HUDEP-2 (cell line): ENCODE data around the gene PPIE.
A peak's percentile ranks its signal among the peaks of the same experiment; 100 is the strongest.
"Not testable (repeated sequence)": the region's sequence is repeated elsewhere in the genome, so short reads cannot be mapped to it uniquely, and the experiment has no call there.

Experiments
- DNase-seq, 76 experiments: peaks; one replicate each; lab custom pipeline; 2025; ENCODE audit not compliant: unreplicated experiment in 76 of 76; lab: John Stamatoyannopoulos, UW

The PPIE gene

DNA sequence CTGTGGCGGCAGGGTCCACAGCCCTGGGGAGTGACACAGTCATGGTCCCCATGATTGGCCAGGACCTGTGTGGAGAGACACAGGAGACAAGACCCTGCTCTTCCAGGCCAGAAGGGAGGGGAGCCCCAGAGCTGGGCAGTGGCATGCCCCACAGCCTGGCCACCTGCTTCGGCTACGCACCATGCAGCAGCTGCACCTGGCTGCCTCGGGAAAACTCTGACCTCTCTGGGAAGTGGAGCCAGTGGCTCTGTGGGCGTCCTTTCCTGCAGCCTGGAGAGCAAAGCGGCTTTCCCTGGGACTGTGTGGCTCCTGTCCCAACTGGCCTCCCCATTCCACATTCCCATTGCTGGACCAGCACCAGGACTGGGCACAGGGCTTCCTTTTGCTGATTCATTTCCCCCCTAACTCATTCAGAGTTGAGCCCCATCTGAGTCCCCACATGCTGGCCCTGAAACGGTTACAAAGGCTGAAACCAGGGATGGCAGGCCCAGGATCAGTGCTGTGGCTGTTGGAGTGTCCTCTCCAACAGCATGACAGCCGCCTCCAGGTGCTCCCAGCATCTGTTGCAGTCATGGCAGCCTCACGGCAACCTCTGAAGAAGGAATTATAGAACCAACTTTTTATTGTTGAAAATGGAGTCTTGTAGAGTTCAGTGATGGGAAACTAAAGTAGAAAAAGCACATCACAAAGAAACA is 17.4 kb downstream of the PPIE start:
- DNase-seq: no peak

DNA sequence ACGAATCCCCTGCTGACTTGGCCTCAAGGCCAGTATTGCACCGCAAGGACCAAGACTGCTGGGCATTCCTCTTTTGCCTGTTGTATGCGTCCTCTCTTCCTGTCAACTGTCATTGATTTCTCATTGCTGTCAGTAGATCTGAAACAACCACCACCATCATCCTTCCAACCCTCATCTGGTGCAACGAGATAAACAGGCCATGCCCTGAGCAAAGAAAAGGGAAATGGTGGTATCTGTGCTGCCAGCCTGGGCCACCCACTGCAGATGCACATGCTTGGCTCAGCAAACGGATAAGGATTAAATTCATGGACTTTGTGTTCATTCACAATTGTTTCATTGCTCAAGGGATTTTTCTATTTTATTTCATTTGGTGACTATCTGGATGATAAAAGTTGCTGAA is 18.8 kb downstream of the PPIE start:
- peak in 74 of 76 experiments; percentile 12 to 92 (median 78) for DNase-seq

DNA sequence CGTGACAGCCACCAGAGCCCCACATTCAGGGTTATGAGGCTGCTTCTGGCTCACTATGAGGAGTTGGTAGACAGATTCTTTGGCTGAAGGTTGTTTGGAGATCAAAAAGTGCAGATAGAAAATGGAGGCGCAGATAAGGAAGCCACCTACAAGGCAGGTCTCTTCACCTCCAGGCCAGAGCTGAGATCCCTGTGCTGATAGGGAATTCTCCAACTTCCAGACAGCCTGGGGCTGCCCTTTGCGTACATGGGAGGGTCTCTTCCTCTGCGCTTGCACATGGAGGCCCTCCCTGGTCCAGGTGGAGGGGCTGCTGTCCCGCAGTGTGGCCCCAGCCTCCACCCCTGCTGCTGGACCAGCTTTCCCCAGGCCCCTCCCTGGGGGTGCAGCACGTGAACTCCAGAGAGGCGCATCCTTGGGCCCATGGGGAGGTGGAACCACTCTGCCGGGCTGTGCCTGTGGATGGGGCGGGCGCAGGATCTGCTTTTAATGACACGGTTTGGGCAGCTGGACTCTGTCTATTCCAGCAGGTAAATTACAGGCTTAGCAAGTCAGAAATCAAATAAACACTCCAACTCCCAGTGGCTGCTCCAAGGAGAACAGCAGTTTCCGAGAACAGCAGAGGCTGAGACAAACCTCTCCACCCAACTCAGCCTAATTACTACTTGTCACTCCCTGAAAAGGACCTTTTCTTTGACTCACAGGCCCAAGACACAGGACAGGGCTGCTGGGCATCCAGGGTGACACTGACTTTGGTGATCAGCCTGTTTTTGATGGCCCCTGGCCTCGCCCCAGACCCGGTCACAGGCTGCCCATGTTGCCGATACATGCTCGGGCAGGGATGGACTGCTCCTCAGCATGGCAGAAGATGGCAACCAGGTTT is 20.1 kb downstream of the PPIE start:
- DNase-seq: no peak

DNA sequence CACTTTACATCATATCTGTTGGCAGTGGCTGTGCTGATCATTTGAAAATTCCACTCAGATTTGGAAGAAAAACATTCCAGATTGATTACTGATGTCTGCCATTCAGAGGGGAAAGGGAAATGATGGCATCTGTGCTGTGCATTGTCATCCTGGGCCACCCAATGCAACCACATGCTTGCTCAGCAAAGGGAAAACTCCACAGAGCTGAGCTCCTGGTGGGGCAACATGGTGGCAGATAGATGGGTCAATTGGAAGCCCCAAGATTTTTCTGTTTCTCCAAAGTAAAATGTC is 20.7 kb downstream of the PPIE start:
- no peak for DNase-seq

DNA sequence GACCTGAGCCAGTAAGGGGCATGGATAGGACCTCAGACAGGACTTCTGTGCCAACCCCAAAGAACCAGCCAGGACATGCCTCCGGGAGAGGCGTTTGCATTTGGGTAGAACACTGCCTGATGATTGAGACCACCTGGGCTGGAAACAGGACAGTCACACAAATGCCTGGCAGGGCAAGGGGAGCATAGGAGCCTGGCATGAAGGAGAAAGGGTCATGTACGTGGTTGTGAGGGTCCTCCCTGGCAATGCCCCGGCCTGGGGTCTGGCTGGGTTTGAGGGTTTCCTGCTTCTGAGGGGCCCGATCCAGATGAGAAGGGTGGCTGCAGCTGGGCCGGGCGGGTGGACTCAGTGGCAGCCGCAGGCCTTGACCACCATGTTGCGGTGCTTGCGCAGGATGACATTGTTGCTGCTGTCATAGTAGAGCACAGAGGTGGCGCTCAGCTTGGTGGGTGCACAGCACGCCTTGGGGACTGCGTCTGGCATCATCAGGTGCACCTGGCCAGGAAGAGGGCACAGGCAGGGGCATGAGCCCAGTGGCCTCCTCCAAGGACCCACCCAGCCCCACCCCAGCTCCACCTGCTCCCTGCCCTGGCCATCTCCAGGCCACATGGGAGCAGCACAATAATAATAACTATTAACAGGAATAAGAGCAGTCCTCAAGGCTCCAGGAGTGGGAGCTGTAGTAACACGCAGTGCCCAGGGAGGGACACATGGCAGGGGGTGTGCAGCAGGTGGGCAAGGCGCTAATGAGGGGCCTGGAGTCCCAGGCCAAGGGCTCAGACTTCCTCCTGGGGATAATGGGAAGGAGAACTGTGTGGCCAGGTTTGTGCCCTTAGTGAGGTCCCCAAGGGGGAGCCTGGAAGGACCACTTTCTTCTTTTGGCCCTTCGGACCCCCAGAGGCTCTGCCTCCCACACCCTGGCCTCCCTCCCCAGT is 21.7 kb downstream of the PPIE start:
- DNase-seq: no peak

DNA sequence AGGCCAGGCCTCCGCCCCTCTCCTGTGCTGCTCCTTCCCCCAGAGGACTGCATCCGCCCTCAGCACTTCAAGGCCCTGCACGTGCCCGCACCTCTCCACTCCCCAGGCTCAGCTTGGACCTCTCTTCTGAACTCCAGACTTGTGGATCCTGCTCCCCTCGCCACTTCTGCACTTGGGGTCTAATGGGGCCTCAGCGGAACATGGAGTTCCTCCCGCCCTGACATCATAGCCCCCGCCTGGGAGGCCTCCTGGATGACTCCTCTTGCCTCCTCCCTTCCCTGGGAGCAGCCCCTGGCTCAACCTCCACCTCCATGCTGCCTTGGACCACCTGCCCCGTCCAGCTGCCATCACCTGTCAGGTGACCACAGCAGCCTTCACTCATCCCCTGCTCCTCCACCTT is 22.3 kb downstream of the PPIE start:
- DNase-seq: no peak

DNA sequence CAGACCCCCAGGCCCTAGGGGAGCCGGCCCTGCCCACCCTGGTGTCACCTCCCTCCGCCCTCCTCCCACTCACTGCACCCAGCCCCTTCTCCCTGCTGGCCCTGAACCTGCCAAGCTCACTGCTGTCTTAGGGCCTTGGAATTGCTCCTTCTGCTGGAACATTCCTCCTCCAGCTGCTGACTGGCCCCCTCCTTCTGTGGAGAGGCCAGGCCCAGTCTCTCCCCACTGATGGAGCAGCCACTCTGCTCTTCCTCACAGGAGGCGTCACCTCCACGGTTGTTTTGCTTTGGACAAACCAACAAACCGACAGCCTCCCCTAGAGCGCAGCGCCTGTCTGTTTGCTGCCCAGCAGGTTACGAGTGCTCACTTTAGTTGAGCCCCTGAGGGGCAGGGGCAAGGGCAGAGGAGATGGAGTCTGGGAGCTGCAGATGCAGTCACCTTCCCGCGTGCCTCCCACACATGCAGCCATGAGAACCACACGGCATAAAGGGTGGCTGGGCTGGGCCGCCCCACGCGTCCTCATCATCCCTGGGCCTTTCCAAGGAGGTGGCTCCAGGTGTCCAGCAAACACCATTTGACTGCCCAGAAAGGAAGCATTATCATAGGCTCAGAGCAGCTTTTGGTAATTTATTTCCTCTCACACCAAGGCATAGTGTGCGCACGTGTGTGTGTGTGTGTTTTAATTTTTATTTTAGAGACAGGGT is 23.0 kb downstream of the PPIE start:
- no peak for DNase-seq

DNA sequence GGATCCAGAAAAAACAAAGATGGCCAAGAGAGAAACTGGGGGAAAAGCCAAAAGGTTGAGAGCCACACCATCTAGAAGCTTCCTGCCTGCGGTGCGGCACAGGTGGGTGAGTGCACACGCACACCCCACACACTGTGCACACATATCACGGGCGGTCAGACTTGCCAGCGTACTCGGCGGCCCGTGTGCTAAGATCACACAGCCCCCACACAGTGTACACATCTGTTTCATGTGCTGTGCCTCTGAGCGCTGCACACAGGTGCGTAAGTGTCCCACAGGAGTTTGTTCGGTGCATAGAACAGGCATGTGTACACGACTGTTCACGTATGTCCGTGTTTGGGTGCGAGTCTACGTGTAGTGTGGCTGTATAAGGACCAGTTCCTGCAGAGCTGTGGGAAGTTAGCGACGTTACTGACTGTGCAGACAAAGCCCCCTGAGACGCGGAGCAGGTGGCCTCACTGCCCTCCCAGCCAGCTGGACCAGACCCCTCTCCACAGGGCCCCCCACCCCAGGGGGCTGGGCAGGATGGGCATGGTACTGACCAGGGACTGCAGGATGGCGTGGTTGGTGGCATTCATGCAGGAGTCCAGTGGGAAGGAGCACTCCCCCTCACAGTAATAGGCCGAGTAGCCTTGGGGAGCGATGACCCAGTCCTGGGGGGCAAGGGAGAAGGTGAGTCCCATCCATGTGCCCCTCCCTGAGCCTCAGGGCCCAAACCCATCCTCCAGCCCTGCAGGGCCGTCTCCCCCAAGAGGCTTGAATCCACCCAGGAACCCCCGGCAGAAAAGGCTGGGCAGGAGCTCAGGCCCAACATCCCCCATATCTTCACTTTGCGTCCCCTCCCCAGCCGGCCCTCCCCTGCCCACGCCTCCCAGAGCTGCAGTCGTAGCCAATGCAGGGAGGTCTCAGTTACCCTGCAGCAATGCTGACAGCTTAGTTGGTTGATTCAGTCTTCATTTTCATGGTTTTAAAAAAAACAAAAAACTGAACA is 24.2 kb downstream of the PPIE start:
- no peak for DNase-seq

DNA sequence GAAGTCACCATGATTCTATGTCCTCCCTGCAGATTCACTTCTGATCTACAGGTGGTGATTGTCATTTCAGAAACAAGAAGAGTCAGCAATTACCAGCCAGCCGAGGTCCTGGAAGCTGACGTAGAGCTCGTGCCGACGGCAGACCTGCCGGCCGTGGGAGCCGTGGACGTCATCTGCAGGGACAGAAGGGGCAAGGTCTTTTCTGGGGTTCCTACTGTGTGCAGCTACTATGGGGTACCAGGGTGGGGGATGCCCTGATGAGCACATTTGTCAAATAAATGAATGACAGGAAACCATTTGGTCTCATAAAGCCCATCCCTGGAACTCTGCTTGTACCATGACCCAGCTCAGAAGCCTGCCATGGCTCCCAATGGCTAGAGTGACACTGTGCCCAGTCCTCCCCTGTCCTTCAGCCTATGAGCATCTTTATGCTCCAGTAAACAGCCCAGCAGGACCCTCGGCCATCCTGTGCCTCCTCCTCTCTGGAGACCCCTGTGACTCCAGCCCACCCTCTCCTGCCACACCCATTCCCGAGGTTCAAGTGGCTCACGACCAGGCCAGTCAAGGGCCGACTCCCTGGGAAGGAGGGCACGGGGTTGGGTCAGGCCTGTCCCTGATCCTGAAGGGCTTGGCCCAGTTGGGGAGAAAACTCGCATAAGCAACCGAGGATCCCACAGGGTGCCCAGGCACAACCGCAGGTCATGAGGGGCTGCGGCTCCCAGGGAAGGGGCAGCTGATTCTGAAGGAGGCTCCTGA is 25.1 kb downstream of the PPIE start:
- not testable (repeated sequence) for DNase-seq

DNA sequence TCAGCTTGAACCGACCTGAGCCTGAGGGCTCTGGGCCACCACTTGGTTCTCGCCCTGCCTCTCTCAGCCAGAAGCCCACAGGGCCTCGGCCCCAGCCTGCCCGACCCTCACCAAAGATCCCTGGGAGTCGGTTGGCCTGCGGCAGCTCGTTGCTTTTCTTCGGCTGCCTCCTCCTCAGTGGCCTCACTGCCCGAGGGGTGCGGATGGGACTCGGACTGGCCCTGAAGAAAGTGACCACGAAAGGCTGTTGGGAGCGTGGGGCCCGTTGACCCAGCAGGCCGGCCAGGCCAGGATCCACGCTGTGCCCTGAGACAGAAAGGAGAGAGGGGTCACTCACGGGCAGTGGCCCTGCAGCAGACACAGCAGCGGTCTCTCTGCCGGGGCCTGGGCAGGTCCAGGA is 25.8 kb downstream of the PPIE start:
- DNase-seq: not testable (repeated sequence)

DNA sequence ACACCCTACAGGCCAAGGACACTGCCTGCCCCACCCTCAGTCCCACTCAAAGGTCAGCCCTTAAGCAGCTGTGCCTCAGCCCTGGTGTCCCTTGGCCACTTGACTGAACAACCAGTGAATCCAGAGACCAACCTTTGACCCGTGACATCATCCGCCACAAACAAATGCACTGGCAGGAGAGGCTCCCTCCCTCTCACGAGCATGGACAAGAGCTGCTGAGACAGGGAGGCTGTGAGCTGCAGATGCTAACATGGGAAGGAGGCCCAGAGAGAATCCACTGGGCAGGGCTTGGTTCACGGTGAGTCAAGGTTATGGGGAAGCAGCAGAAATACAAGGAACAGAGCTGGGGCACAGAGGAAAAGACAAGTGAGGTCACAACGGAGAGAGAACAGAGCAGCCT is 27.8 kb downstream of the PPIE start:
- DNase-seq: not testable (repeated sequence)

DNA sequence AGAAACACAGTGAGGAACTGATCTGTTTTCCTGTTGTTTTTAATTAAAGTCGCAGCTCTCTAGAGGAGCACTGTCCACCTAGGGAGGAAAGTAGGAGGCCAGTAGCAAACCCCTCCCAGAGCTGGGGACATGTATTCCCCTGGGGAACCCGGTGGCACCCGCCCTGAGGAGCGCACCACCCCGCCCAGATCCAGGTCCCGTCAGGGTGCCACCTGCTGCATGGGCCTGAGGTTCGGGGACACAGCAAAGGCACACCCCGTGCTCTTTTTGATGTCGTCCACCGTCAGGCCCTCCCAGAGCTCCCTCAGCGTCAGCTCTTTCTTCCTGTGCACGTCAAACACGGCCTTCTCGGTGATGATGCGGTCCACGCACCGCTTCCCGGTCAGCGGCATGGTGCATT is 30.8 kb downstream of the PPIE start:
- not testable (repeated sequence) for DNase-seq

DNA sequence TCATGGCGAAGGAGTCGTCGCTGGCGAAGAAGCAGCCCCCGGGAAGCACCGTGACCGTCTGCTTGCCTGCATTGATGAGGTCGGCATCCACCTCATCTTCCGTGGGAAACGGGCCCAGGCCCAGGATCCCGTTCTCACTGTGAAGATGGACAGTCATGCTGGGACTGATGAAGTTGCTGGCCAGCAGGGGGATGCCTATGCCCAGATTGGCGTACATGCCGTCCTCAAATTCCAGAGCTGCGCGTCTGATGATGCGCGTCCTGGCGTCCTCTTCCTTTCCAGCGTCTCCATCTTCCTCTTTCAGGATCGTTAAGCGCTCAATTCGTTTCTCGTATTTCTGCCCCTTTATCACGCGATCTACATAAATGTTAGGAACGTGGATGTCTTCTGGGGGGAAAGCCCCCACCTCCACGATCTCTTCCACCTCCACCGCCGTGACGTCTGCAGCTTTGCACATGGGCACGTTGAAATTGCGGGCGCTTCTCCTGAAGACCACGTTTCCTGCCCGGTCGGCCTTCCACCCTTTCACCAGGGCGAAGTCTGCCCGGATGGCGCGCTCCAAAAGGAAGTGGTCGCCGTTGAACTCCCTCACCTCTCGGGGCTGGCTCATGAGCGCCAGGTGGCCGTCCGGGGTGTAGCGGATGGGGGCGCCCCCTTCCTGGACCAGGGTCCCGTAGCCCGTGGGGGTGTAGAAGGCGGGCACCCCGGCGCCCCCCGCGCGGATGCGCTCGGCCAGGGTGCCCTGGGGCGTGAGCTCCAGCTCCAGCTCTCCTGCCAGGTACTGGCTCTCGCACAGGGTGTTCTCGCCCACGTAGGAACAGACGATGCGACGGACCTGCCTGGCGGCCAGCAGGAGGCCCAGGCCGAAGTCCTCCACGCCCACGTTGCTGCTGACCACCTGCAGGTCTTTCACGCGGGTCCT is 31.7 kb downstream of the PPIE start:
- not testable (repeated sequence) for DNase-seq

DNA sequence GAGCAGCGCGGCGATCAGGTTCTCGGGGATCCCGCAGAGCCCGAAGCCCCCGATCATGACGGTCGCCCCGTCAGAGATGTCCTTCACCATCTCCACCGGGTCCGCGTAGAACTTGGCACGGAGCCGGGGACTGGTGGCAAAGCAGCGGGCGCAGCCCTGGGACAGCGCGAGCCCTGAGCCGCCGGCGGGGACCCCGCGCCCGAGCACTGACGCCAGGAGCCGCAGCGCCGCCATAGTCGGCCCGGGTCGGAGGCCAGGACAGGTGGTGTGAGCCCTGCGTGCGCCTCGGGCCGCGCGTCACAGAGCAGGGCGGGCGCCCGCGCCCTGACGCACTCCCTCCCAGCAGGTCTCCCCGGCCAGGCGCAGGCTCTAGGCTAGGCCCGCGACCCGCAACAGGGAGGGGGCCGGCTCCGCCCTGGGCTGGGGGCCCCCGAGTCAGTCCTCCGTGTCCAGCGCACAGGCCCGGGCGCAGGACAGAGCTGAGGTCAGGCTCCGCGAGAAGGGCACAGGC is 32.4 kb downstream of the PPIE start, which contains the start of gene OXCT2:
Gene OXCT2 (minus strand): TSS at position 327 of the 511 bp plus-strand sequence. CDS start 93 bp downstream, at position 234.
- not testable (repeated sequence) for DNase-seq

DNA sequence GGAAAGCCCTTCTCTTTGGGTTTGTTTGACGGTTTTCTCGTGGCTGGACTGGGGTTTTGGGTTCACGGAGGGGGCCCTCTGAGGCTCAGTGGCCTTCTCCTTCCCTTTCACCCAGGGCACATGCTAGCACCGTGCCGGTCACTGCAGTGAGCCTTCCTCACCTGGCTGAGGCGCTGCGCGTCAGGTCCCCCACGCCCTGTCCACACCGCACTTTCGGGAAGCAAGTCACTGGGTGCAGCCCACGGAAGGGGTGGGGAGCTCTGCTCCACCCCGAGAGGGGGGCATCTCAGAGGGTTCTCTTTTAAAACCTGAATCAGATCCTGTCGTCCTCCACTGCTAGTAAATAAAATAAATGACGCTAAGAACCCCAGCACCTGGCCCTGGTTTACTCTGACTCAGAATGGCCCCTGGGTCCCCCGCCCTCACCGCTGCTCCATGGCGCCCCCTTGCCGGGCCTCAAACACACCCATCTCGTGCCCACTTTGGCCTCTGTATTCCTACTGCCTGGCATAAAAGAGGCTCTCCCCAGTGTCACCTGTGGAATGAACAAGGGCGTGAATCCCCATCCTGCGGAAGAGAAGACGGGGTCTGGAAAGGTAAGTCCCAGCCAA is 34.8 kb downstream of the PPIE start:
- not testable (repeated sequence) for DNase-seq

DNA sequence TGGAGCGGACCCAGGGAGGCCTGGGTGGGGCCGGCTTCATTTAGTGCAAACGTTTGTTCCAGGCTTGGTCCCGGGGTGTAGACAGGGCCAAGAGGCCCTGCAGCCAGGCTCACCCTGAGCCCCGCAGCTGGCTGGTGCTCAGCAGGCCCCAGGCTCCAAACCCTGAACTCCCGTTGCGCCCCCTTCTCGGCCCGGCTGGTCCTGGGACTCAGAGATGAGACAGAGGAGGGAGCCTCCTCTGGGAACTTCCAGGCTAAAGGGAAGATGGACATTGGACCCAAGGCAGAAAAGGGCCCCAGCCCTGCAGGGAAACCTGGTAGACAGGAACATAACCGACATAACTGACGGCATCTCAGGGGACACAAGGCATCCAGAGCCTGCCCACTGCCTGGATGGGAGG is 36.5 kb downstream of the PPIE start:
- not testable (repeated sequence) for DNase-seq
